GM18517 (cell line): ENCODE measurements around the gene TACC2.

Experiments
- ATAC-seq: cut with Tn5 transposase; IDR thresholded peaks from one replicate; pipeline ENCODE4 v1.9.1; 2021; ENCODE audit warnings: mild to moderate bottlenecking, moderate library complexity; ENCODE audit not compliant: unreplicated experiment

TACC2 gene

GRCh38 chr10:122288917-122289316, 300.0 kb downstream of the TACC2 start:
- ATAC-seq, result no peak

- ATAC-seq, result no peak
Measured at GRCh38 chr10:122290334-122290733, 301.4 kb downstream of the TACC2 start.

- no peak for ATAC-seq
Measured at GRCh38 chr10:122290833-122291532, 302.0 kb downstream of the TACC2 start.

- no peak for ATAC-seq
Measured at GRCh38 chr10:122291739-122292138, 302.8 kb downstream of the TACC2 start.

DNA sequence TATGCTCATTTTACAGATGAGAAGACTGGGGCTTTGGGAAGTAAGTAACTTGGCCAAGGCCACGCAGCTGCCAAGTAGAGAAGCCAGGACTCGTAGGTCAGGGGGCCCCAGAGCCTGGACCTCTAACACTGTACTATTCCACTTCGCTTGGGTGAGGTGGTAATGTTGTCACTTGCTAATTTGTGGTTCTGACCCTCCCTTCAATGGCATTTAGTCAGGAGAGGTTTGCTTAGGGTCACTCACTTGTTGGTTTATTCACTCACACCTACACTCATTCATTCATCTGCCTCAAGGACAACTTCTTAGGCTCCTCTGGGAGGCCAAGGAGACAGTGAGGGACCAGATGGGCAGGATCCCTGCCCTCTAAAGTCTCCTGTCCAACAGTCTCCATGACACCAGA, 303.4 kb downstream of the TACC2 start:
- no peak for ATAC-seq

- no peak for ATAC-seq
Measured at GRCh38 chr10:122293156-122293960, 304.4 kb downstream of the TACC2 start.

DNA sequence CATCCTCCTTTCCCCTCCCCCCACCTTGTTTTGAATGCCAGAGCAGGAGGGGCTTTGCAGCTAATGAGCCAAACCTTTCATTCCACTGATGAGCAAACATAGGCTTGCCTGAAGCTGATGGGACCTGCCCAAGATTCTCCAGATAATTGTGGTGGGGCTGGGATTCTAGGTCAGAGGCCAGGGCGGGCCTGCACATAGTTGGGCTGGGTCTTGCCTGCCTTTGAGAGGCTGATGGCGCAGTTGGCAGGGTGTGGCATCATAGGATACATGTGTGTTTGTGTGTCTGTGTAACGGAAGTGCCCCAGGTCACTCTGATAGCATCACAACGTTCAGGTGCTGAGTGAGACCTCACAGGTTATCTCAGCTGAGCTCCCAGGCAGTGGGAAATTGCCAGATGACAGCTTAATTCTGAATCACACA, 305.0 kb downstream of the TACC2 start:
- ATAC-seq, result no peak

DNA sequence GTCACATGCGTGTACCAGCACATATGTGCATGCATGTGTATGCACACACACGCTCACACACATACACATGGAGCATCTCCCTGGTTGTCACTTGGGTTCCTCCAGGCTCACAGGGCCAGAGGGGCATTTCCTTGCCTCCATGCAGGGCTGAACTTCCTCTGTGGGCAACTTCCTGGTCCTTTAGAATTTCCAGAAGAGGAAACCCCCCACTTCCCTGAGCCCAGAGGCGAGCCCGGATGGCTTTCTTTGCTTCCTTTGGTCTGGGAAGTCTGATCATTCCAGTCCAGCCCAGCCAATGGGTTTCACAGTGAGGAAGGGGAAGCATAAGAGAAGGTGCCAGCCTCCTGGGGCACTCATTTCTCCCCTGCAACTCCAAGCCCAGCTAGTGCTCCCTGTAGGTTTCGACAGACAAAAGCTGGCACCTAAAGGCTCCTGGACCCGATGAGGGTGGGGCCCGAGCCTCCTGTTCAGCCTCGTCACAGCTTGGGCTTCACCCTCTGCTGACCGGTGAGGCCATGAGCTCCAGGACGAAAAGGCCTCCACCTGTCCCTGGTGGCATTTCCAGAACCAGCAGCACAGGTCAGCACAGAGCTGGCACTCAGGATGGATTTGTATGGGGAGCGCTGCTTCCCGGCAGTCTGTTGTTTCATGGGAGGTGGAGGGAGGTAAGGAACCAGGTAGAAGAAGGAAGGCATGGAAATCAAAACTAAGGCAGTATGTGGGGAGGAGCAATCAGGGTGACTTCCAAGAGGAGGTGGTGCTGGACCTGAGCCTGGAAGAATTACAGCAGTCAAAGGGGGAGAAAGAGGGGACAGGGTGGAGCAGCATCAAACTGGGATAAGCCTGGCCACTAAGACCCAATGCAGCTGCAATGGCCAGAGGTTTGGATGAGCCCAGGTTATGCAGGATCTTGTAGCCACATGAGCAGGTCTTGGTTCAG, 305.8 kb downstream of the TACC2 start:
- ATAC-seq, result no peak

DNA sequence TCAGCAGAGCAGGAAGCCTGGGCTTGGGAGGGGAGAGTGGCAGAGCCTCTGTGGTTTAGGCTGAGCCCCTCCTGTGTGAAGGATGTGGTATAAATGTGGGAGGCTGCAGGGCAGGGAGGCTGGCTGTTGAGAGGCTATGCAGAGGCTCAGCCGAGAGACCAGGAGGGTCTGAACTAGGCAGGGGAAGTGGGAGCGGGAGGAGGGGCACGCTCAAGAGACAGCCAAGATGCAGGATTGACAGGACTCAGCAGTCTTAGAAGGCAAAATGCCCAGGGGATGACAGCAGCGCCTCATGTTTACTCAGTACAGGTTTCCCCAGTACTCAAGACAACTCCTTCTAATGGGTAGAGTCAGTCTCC, 306.5 kb downstream of the TACC2 start:
- ATAC-seq, result no peak

- no peak for ATAC-seq
Measured at GRCh38 chr10:122296363-122297120, 307.6 kb downstream of the TACC2 start.

- no peak for ATAC-seq
Measured at GRCh38 chr10:122297583-122297982, 308.6 kb downstream of the TACC2 start.

GRCh38 chr10:122298206-122298597, 309.2 kb downstream of the TACC2 start:
- ATAC-seq, result no peak

DNA sequence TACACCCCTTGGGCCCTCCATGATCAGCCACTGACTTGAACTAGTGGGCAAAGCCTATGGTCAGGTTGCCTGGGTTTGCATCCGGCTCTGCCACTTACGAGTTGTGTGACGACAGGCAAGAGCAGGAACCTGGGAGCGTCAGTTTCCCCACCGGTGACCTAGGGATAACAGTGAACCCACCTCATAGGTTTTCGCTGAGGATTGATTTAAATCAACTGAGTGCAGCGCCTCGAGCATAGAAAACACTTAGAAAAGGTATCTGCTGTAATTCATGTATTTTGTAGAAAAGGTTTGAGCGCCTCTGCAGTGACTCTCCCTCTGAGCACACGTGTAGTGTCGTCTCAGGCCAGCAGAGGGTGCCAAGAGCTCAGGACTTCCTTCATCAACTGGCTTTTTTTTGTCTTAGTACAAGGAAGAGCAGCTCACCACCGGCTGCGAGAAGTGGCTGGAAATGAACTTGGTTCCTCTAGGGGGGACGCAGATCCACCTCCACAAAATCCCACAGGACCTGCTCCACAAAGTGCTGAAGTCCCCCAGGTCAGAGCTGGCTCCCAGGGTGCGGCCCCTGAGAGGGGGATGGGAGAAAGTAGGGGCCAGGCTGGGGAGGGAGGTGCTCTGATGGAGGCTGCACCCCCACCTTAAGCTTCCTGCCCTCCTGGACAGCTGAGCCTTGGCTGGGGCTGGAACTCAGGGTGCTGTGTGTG, 309.8 kb downstream of the TACC2 start:
- no peak for ATAC-seq

- no peak for ATAC-seq
Measured at GRCh38 chr10:122299423-122300075, 310.6 kb downstream of the TACC2 start.

DNA sequence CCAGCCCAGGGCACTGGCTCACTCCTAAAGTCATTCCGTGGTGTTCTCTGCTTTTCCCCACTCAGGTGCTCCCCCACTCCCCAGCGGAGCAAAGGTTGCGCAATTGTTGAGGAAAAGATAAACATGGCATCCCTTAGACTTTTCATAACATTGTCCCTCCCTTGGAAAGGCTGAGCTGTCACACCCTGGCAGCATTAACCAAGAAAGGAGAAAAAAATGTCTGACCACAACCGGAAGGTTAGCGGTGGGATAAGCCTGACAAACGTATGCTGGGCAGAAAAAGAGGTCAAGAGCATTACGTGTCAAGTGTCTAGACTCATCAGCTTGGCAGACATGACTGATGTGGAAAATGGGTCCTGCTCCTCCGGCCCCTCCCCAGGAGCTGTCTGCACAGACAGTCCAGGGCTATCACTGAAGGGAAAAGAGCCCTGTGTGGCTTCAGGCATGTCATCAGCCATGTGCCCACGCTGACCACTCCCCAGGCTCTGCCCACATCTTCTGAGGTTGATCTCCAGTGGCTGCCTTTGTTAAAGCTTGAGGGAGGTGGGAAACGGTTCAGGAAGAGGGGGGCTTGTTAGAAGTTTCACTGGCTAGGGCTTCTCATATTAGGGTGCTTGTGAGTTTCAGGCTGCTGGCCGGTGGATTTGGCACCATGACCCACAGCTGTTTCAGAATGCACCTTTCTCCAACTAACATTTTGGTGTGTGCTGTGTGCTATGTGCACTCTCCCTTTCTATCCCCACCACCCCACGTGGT, 312.3 kb downstream of the TACC2 start:
- ATAC-seq, result no peak

- no peak for ATAC-seq
Measured at GRCh38 chr10:122301811-122302115, 312.8 kb downstream of the TACC2 start.

DNA sequence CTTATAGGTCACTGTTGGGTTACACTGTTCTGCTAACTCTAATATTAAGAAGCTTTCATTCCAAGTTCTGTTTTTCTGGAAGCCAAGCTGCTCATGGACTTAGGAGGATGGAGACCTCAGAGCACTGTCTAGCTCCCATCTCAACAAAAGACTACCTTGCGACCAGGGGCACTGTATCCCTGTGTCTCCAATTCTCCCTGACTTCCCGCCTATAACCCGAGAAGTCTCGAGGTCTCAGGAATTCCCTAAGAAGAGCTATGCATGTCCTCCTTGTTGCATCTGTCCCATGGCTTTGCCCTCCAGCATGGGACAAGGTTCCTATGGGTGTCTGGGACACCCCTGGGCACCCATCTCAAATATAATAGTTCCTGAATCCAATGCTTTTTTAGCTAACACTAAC, 313.4 kb downstream of the TACC2 start:
- ATAC-seq, result no peak

GRCh38 chr10:122303271-122304053, 314.5 kb downstream of the TACC2 start:
- no peak for ATAC-seq
